ENCODE measurements around the gene RNF8. TPM values are rescaled to one million over a fixed set of nuclear protein-coding genes. Genes with fewer than 3 reads are reported as not detected.

Gene RNF8
- total RNA-seq, 1 donor from 2014 or later: 22.4 TPM

- Mint-ChIP-seq H3K27ac (ENCODE audit: unreplicated experiment) (no peak overlapping the region), H3K4me1 (ENCODE audit: low read depth, unreplicated experiment) (peaks cover 24% of the 10 kb centered on the region), H3K4me3 (ENCODE audit: unreplicated experiment) (no peak overlapping the region), H3K9me3 (ENCODE audit: unreplicated experiment) (peaks cover 2% of the 10 kb centered on the region), H3K27me3 (ENCODE audit: low read depth, unreplicated experiment) (no peaks in the 10 kb centered on the region), H3K36me3 (ENCODE audit: low read depth, unreplicated experiment) (peaks cover 18% of the 10 kb centered on the region)
- TF ChIP-seq EZH2 (IDR thresholded peaks at IDR 0.05; ENCODE audit: insufficient read depth, low read length) (no peak), CTCF (IDR thresholded peaks at IDR 0.05; ENCODE audit: insufficient read depth, low read depth, low read length) (no peak)
- DNase-seq (ENCODE audit: low read depth): no peak
- Histone ChIP-seq H3K79me2 (ENCODE audit: insufficient read depth, low read length) (no peaks in the 10 kb centered on the region), H3K9me3 (ENCODE audit: insufficient read depth, low read depth, low read length) (no peaks in the 10 kb centered on the region), H3K4me2 (ENCODE audit: low read length) (no peak overlapping the region), H3K4me1 (ENCODE audit: insufficient read depth, low read length) (peaks cover 14% of the 10 kb centered on the region), H3K27ac (ENCODE audit: low read depth, low read length) (no peak overlapping the region), H2AFZ (ENCODE audit: low read depth, low read length) (no peak overlapping the region), H3K9ac (ENCODE audit: low read length) (no peak overlapping the region), H4K20me1 (ENCODE audit: insufficient read depth, low read length) (peaks cover 27% of the 10 kb centered on the region), H3K36me3 (ENCODE audit: insufficient read depth, low read length) (peaks cover 12% of the 10 kb centered on the region), H3K27me3 (ENCODE audit: insufficient read depth, low read length) (no peaks in the 10 kb centered on the region), H3K4me3 (ENCODE audit: insufficient read depth, low read depth, low read length) (no peak overlapping the region)
- no peak for FAIRE-seq
Measured at GRCh38 chr6:37371154-37372083, 17.6 kb downstream of the RNF8 start.

- peaks cover 12% of the 10 kb centered on the region for H3K36me3 ChIP-seq (ENCODE audit: insufficient read depth, low read length)
Measured at GRCh38 chr6:37372116-37372515, 18.3 kb downstream of the RNF8 start.

More at GRCh38 chr6:37372116-37372515, 18.3 kb downstream of the RNF8 start:
- H3K4me2 ChIP-seq (ENCODE audit: low read length): no peak overlapping the region
- H3K9me3 Mint-ChIP-seq (ENCODE audit: unreplicated experiment): peaks cover 2% of the 10 kb centered on the region
- H4K20me1 ChIP-seq (ENCODE audit: insufficient read depth, low read length): peaks cover 20% of the 10 kb centered on the region
- H3K4me3 Mint-ChIP-seq (ENCODE audit: unreplicated experiment): no peak overlapping the region
- DNase-seq (ENCODE audit: low read depth) (peak; percentile 31), FAIRE-seq (no peak)
- no peaks in the 10 kb centered on the region for H3K9me3 ChIP-seq (ENCODE audit: insufficient read depth, low read depth, low read length)
- H3K79me2 ChIP-seq (ENCODE audit: insufficient read depth, low read length): no peaks in the 10 kb centered on the region
- H3K4me1 ChIP-seq (ENCODE audit: insufficient read depth, low read length): peaks cover 14% of the 10 kb centered on the region
- no peak overlapping the region for H3K27ac Mint-ChIP-seq (ENCODE audit: unreplicated experiment)
- H3K9ac ChIP-seq (ENCODE audit: low read length): no peak overlapping the region
- no peak for TF ChIP-seq EZH2 (IDR thresholded peaks at IDR 0.05; ENCODE audit: insufficient read depth, low read length)
- TF ChIP-seq CTCF (IDR thresholded peaks at IDR 0.05; ENCODE audit: insufficient read depth, low read depth, low read length): no peak
- H2AFZ ChIP-seq (ENCODE audit: low read depth, low read length): no peak overlapping the region
- no peak overlapping the region for H3K27ac ChIP-seq (ENCODE audit: low read depth, low read length)
- H3K4me1 Mint-ChIP-seq (ENCODE audit: low read depth, unreplicated experiment): peaks cover 24% of the 10 kb centered on the region
- H3K27me3 ChIP-seq (ENCODE audit: insufficient read depth, low read length): no peaks in the 10 kb centered on the region
- peaks cover 16% of the 10 kb centered on the region for H3K36me3 Mint-ChIP-seq (ENCODE audit: low read depth, unreplicated experiment)
- H3K27me3 Mint-ChIP-seq (ENCODE audit: low read depth, unreplicated experiment): no peaks in the 10 kb centered on the region
- no peak overlapping the region for H3K4me3 ChIP-seq (ENCODE audit: insufficient read depth, low read depth, low read length)
